RCC 7860 (cell line): ENCODE measurements around the gene HNRNPF.
"Not testable (repeated sequence)": the region's sequence is repeated elsewhere in the genome, so short reads cannot be mapped to it uniquely, and the experiment has no call there.

ENCODE experiments used
- DNase-seq: peaks from one replicate; pipeline ENCODE4 v3.0.0-alpha.2; 2015; ENCODE audit warnings: low spot score
- FAIRE-seq: peaks from 2 replicates; lab custom pipeline; 2012; peaks lifted over from hg19 to GRCh38; lab: Jason Lieb, UNC

The HNRNPF gene

GRCh38 chr10:43421944-43422343, 13.0 kb upstream of the HNRNPF start:
- FAIRE-seq, DNase-seq: not testable (repeated sequence)

GRCh38 chr10:43421519-43421918, 12.5 kb upstream of the HNRNPF start:
- DNase-seq (no peak), FAIRE-seq (no peak)

- DNase-seq, result no peak
- no peak for FAIRE-seq
Measured at GRCh38 chr10:43421201-43421507, 12.2 kb upstream of the HNRNPF start.

- DNase-seq (peak; percentile 37), FAIRE-seq (no peak)
Measured at GRCh38 chr10:43420369-43421200, 11.6 kb upstream of the HNRNPF start.

- DNase-seq, result no peak
- no peak for FAIRE-seq
Measured at GRCh38 chr10:43419997-43420368, 11.0 kb upstream of the HNRNPF start.

GRCh38 chr10:43417950-43418768, 9.2 kb upstream of the HNRNPF start:
- no peak for DNase-seq
- FAIRE-seq, result no peak

- FAIRE-seq, result no peak
- no peak for DNase-seq
Measured at GRCh38 chr10:43415544-43415943, 6.6 kb upstream of the HNRNPF start.

GRCh38 chr10:43411536-43411935, 2.5 kb upstream of the HNRNPF start:
- FAIRE-seq (no peak), DNase-seq (no peak)

- DNase-seq, result no peak
- FAIRE-seq, result no peak
Measured at GRCh38 chr10:43410345-43410744, 1.4 kb upstream of the HNRNPF start.

GRCh38 chr10:43409385-43410109, 561 bp upstream of the HNRNPF start:
- DNase-seq (no peak), FAIRE-seq (no peak)

GRCh38 chr10:43408331-43408709, 666 bp downstream of the HNRNPF start:
- no peak for DNase-seq
- no peak for FAIRE-seq

GRCh38 chr10:43407576-43408330, 1.2 kb downstream of the HNRNPF start:
- DNase-seq, result peak; percentile 89
- FAIRE-seq, result peak; percentile 50

GRCh38 chr10:43407148-43407575, 1.8 kb downstream of the HNRNPF start:
- FAIRE-seq, result no peak
- DNase-seq, result no peak

- FAIRE-seq (no peak), DNase-seq (no peak)
Measured at GRCh38 chr10:43404704-43405084, 4.3 kb downstream of the HNRNPF start.

- FAIRE-seq (no peak), DNase-seq (no peak)
Measured at GRCh38 chr10:43403911-43404703, 4.9 kb downstream of the HNRNPF start.

GRCh38 chr10:43402880-43403452, 6.0 kb downstream of the HNRNPF start:
- FAIRE-seq, result no peak

GRCh38 chr10:43402176-43402575, 6.8 kb downstream of the HNRNPF start:
- no peak for DNase-seq
- no peak for FAIRE-seq

More at GRCh38 chr10:43402880-43403452, 6.0 kb downstream of the HNRNPF start:
- no peak for DNase-seq

- no peak for FAIRE-seq
- DNase-seq, result no peak
Measured at GRCh38 chr10:43401627-43402026, 7.4 kb downstream of the HNRNPF start.
